NCI-H345 (cell line): Measurements from ENCODE around the gene RASGRF2.
"Not testable (repeated sequence)": the region's sequence is repeated elsewhere in the genome, so short reads cannot be mapped to it uniquely, and the experiment has no call there.

Source experiments
- DNase-seq: peaks from one replicate; lab custom pipeline; 2025; lab: John Stamatoyannopoulos, UW

The RASGRF2 gene

GRCh38 chr5:81241001-81241400 is 280.8 kb downstream of the RASGRF2 start:
- DNase-seq, result no peak

GRCh38 chr5:81241961-81242648 is 281.9 kb downstream of the RASGRF2 start:
- no peak for DNase-seq

GRCh38 chr5:81242906-81243436 is 282.8 kb downstream of the RASGRF2 start:
- DNase-seq, result peak; percentile 68

- DNase-seq, result no peak
These were observed 284.3 kb downstream of the RASGRF2 start for GRCh38 chr5:81244451-81244850.

GRCh38 chr5:81245871-81246235 is 285.7 kb downstream of the RASGRF2 start:
- no peak for DNase-seq

- DNase-seq, result no peak
These were observed 286.5 kb downstream of the RASGRF2 start for GRCh38 chr5:81246697-81247096.

GRCh38 chr5:81247441-81247972 is 287.3 kb downstream of the RASGRF2 start:
- no peak for DNase-seq

GRCh38 chr5:81249240-81249639 is 289.1 kb downstream of the RASGRF2 start:
- DNase-seq, result peak; percentile 45

- no peak for DNase-seq
These were observed 289.8 kb downstream of the RASGRF2 start for GRCh38 chr5:81250004-81250403.

- DNase-seq, result peak; percentile 23
These were observed 291.8 kb downstream of the RASGRF2 start for GRCh38 chr5:81251922-81252321.

- DNase-seq, result no peak
These were observed 292.7 kb downstream of the RASGRF2 start for GRCh38 chr5:81252904-81253303.

- no peak for DNase-seq
These were observed 293.7 kb downstream of the RASGRF2 start for GRCh38 chr5:81253875-81254274.

GRCh38 chr5:81254886-81255559 is 294.9 kb downstream of the RASGRF2 start:
- DNase-seq, result no peak

- no peak for DNase-seq
These were observed 296.6 kb downstream of the RASGRF2 start for GRCh38 chr5:81256766-81257165.

- DNase-seq, result not testable (repeated sequence)
These were observed 302.6 kb downstream of the RASGRF2 start for GRCh38 chr5:81262796-81263195.

GRCh38 chr5:81265101-81265500 is 304.9 kb downstream of the RASGRF2 start:
- DNase-seq, result no peak

GRCh38 chr5:81268521-81269196 is 308.5 kb downstream of the RASGRF2 start:
- no peak for DNase-seq

GRCh38 chr5:81269751-81270393 is 309.7 kb downstream of the RASGRF2 start:
- DNase-seq, result peak; percentile 91

- DNase-seq, result peak; percentile 93
These were observed 310.3 kb downstream of the RASGRF2 start for GRCh38 chr5:81270394-81271027.
